Measurements from ENCODE around the gene ABCA13. TPM values are rescaled to one million over a fixed set of nuclear protein-coding genes. Genes with fewer than 3 reads are reported as not detected.

The ABCA13 gene
- total and polyA plus RNA-seq, 2 donors (not counting 3 experiments of a cell fraction or from before 2014, with no cell fraction given), result 0.01 to 0.11 TPM

DNA sequence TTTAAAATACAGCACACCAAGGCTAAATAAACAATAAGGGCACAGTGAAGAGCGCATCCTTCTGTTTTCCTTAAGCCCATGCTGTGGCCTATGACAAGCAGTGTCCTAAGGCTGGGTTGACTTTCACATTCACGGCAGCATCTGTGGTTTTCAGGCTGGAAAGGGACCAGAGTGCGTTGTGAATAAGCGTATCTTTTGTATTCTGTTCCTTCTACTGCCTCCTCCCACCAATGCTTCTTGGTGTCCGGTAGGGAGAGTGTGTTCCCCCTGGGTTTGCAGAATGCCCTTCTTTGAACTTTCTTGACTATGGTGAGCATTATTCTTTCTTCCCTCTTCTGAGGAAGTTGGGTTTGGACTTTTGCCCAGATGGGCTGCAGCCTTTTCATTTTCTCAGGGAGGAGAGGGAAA is 73.6 kb downstream of the ABCA13 start:
- peak; percentile 88 for DNase-seq (ENCODE audit: low read depth, low spot score)

More for the DNA sequence above, 73.6 kb downstream of the ABCA13 start:
- H3K9me1 ChIP-seq (replicated peaks; ENCODE audit: control insufficient read depth, extremely low read depth, insufficient read depth, low read length), result no peaks in the 10 kb centered on the region
- H3K36me3 ChIP-seq (ENCODE audit: control insufficient read depth in 2 of 2, extremely low read depth in 1 of 2, insufficient read depth in 2 of 2, low read length in 2 of 2), result no peaks in the 10 kb centered on the region
- no peaks in the 10 kb centered on the region for H3K79me2 ChIP-seq (ENCODE audit: control insufficient read depth, insufficient read depth, low read length)
- ChIA-PET CTCF (interaction anchor here (3.0 kb wide), 1 partner anchor 29 kb away, joined by 8 read pairs; no protein-coding TSS in a partner anchor), POLR2A (no interaction called here)
- H3K4me2 ChIP-seq (ENCODE audit: insufficient read depth, low read length), result peak overlapping the region; percentile 63
- H3K9ac ChIP-seq (replicated peaks; ENCODE audit: extremely low read depth, insufficient read depth, low read length), result no peak overlapping the region
- intact Hi-C loops (cut with micrococcal nuclease) (loop anchor here (2.0 kb wide), 1 partner anchor 304 kb away; no protein-coding TSS in a partner anchor), dilution Hi-C loops (cut with MboI; ENCODE audit: extremely low pct_ligation_motif_present, low sequenced_read_pairs) (no loop called here)
- no peak for TF ChIP-seq CTCF (IDR thresholded peaks at IDR 0.05; ENCODE audit: extremely low read depth in 1 of 2, insufficient read depth in 1 of 2, low read depth in 1 of 2, low read length in 2 of 2)
- no peak for TF ChIP-seq POLR2A (IDR thresholded peaks at IDR 0.05; ENCODE audit: low read depth, low read length)
- TF ChIP-seq FOS (IDR thresholded peaks at IDR 0.05; ENCODE audit: borderline replicate concordance, insufficient read depth, low read length), result no peak
- TF ChIP-seq GATA2 (IDR thresholded peaks at IDR 0.05; ENCODE audit: insufficient read depth, insufficient read length, low read depth, low read length), result no peak
- TF ChIP-seq MYC (IDR thresholded peaks at IDR 0.05; ENCODE audit: low read depth, low read length), result no peak
- no peak for TF ChIP-seq JUN (IDR thresholded peaks at IDR 0.05; ENCODE audit: borderline replicate concordance, insufficient read depth, insufficient read length, low read depth)
- no TSS peak for BruUV-seq (replicated peaks)
- FAIRE-seq, result peak; percentile 75
- H2AFZ ChIP-seq (ENCODE audit: low read depth, low read length), result peak overlapping the region; percentile 87
- peak overlapping the region; percentile 32 for H3K27ac ChIP-seq (ENCODE audit: insufficient read depth, low read depth, low read length)
- H3K27me3 ChIP-seq (ENCODE audit: control insufficient read depth in 2 of 2, insufficient read depth in 2 of 2, low read length in 2 of 2), result no peaks in the 10 kb centered on the region
- H3K4me1 ChIP-seq (ENCODE audit: control insufficient read depth, extremely low read depth, insufficient read depth, low read length), result peaks cover 43% of the 10 kb centered on the region
- H4K20me1 ChIP-seq (replicated peaks; ENCODE audit: control insufficient read depth, extremely low read depth, insufficient read depth, low read length), result no peaks in the 10 kb centered on the region
- peak overlapping the region in 1 of 3 experiments; percentile 15 for H3K4me3 ChIP-seq (replicated peaks in 1 of 3; ENCODE audit: insufficient read depth in 1 of 3, low read depth in 1 of 3, low read length in 3 of 3)
- H3K9me3 ChIP-seq (replicated peaks; ENCODE audit: control insufficient read depth, insufficient read depth, low read length), result no peaks in the 10 kb centered on the region
